ENCODE results near the gene USP2. TPM values are rescaled to one million over a fixed set of nuclear protein-coding genes. Genes with fewer than 3 reads are reported as not detected.

USP2 gene
- total RNA-seq, 1 donor, result 0.43 TPM

- no peak for DNase-seq (ENCODE audit: low read depth)
- peak overlapping the region; percentile 94 for H3K4me3 ChIP-seq (ENCODE audit: low read depth, low read length)
- no peak for TF ChIP-seq CTCF (IDR thresholded peaks at IDR 0.05; ENCODE audit: insufficient read depth, low read depth, low read length)
Observed at GRCh38 chr11:119335091-119335654, 46.3 kb downstream of the USP2 start.

GRCh38 chr11:119334174-119334930, 47.1 kb downstream of the USP2 start, which contains the start of gene RNF26:
RNF26 (plus strand) TSS chr11:119334527; CDS start chr11:119335123, 596 bp downstream.
- peak; percentile 98 for DNase-seq (ENCODE audit: low read depth)
- peak within 1 kb of the TSS; percentile 94 for H3K4me3 ChIP-seq (ENCODE audit: low read depth, low read length)
- no peak for TF ChIP-seq CTCF (IDR thresholded peaks at IDR 0.05; ENCODE audit: insufficient read depth, low read depth, low read length)

DNA sequence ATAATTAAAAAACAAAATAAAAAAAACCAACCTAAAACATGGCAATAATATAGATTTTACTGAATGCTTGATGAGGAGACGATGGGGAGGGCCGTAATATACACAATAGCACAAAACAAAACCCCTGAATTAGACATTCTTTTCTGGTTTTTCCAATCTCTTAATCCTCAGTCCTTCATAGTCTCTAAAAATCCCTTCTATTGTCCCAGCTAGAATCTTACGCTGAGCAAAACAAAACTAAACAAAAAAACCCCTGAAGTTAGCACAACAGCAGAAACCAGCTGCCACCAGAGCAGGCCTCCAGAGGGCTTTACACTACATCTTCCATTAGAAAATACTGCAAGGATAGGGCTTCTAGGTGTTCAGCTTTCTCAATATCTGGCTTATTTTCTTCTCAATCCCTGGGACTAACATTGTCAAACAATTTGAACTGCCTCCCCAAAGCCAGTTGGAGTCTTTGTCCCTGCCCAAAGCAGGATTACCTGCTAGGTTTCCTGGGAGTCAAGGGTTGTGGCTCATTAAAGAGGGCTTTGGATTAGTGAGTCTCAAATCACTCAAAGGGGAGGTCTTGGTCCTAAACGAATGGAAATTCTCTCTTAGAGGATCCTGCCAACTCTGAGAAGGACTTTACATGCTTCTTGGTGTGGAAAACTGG, 49.3 kb downstream of the USP2 start:
- no peak for TF ChIP-seq CTCF (IDR thresholded peaks at IDR 0.05; ENCODE audit: insufficient read depth, low read depth, low read length)
- DNase-seq (ENCODE audit: low read depth), result no peak
- no peak overlapping the region for H3K4me3 ChIP-seq (ENCODE audit: low read depth, low read length)

DNA sequence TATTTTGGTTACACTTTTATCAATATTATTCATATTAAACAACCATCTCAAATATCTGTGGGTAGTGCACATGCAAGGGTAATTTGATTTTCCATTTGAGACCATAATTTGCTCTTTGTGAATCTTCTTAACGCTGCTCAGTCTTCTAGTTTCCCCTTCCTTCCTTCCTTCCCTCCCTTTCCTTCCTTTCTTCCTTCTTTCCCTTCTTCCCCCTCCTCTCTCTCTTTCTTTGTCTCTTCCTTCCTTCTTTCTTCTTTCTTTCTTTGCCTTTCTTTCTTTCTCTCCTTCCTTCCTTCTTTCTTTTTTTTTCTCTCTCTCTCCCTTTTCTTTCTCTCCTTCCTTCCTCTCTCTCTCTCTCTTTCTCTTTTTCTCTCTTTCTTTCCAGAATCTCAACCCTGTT, 51.3 kb downstream of the USP2 start:
- no peak overlapping the region for H3K4me3 ChIP-seq (ENCODE audit: low read depth, low read length)
- no peak for TF ChIP-seq CTCF (IDR thresholded peaks at IDR 0.05; ENCODE audit: insufficient read depth, low read depth, low read length)
- DNase-seq (ENCODE audit: low read depth), result no peak

DNA sequence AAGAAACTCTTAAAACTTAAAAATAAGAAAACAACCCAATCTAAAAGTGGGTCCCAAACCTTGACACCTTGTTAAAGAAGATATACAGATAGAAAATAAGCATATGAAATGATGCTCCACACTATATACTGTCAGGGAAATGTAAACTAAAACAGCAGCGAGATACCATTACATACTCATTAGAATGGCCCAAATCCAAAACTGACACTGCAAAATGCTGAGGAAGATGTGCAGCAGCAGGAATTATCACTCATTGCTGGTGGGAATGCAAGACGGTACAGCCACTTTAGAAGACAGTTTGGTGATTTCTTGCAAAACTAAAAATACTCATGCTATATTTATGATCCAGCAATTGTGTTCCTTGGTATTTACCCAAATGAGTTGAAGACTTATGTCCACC, 52.2 kb downstream of the USP2 start:
- H3K4me3 ChIP-seq (ENCODE audit: low read depth, low read length), result no peak overlapping the region
- TF ChIP-seq CTCF (IDR thresholded peaks at IDR 0.05; ENCODE audit: insufficient read depth, low read depth, low read length), result no peak
- no peak for DNase-seq (ENCODE audit: low read depth)

DNA sequence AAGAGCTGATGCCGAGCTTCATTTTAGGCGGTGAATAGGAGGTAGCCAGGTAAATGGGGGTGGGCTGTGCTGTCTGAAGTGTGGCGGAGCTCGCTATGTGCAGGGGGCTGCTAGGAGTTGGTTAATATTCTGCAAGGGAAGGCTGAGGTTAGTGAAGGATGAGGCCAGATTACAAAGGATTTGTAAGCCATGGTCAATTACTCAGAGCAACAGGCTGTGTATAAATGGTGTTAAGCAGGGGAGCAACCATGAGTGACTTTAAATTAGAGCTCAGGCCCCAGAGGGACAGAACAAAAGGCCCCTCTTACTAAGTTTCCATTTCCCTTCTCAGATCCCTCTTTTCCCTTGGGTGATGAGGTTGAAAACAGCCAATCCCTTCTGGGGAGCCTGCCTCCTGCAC, 57.3 kb downstream of the USP2 start:
- DNase-seq (ENCODE audit: low read depth), result no peak
- no peak for TF ChIP-seq CTCF (IDR thresholded peaks at IDR 0.05; ENCODE audit: insufficient read depth, low read depth, low read length)
- H3K4me3 ChIP-seq (ENCODE audit: low read depth, low read length), result no peak overlapping the region

All from fibroblast of villous mesenchyme (primary cell).